GM12891 (cell line): ENCODE results near the gene ARL17B.
"Not testable (repeated sequence)": the region's sequence is repeated elsewhere in the genome, so short reads cannot be mapped to it uniquely, and the experiment has no call there.

Source experiments
- POLR2A ChIP-seq: IDR thresholded peaks from 2 replicates; pipeline ENCODE4 v1.6.1; 2011; ENCODE audit warnings: low read depth, low read length, control low read depth
- POLR2AphosphoS5 ChIP-seq: IDR thresholded peaks from 2 replicates; pipeline ENCODE4 v1.6.1; 2011; ENCODE audit warnings: low read depth, low read length, control low read depth
- SPI1 ChIP-seq: IDR thresholded peaks from 2 replicates; pipeline ENCODE4 v1.6.1; 2011; ENCODE audit warnings: low read depth, low read length, control low read depth

DNA sequence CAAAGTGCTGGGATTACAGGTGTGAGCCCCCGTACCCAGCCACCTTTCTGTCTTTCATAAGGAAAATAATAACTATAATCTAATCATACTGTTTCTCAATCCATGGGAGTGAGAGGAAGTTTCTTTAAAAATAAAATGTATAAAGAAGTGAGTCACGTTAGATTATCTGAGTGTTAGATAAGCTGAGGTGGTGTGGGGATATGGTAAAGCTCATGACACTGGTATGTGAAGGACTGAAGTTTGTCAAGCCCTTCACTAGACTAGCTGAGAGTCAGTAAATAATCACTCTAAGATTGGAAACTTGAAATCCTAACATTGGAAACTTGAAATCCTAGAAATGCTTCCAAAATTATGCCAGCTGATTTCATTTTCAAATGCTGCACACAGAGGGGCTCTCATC, 76.1 kb downstream of the ARL17B start:
- not testable (repeated sequence) for TF ChIP-seq POLR2A, POLR2AphosphoS5, SPI1
